T-cell (primary cell): Measurements from ENCODE around the gene FGL2. TPM values are rescaled to one million over a fixed set of nuclear protein-coding genes. Genes with fewer than 3 reads are reported as not detected.
"Not testable (repeated sequence)": the region's sequence is repeated elsewhere in the genome, so short reads cannot be mapped to it uniquely, and the experiment has no call there.

Experiments
- ATAC-seq, 4 experiments: fragments of 200-7000 bp in 3 of 4; fragments of 150-1000 bp in 1 of 4; cut with Tn5 transposase; replicated peaks in 1 of 4; 1 replicate in 3 of 4; 2 replicates in 1 of 4; pipeline ENCODE4 v1.10.0; 2021; ENCODE audit warnings: moderate library complexity in 3 of 4, mild to moderate bottlenecking in 2 of 4, moderate number of reproducible peaks in 1 of 4
- CTCF ChIA-PET, 2 donors: fragments of 300-600 bp; sonication (Branson Sonifier 250); formaldehyde crosslinking; loops; one replicate each; lab custom pipeline; 2022; ENCODE audit warnings: antibody characterized with exemption in 2 of 2; lab: Charles Lee
- POLR2A ChIA-PET, 2 donors: fragments of 300-600 bp; sonication (Branson Sonifier 250); formaldehyde crosslinking; loops; one replicate each; lab custom pipeline; 2022; ENCODE audit warnings: antibody characterized with exemption in 2 of 2; lab: Charles Lee
- DNase-seq, 35 experiments: peaks; one replicate each; pipeline versions ENCODE4 v3.0.0 to v3.0.0-alpha.2; 2013 to 2023
- H3K27ac ChIP-seq: one replicate; pipeline ENCODE4 v1.5.1; 2013; ENCODE audit warnings: low read length
- H3K27me3 ChIP-seq, 2 experiments: replicated peaks in 1 of 2; 1 replicate in 1 of 2; 2 replicates in 1 of 2; pipeline versions ENCODE4 v1.6.1 to v1.7.0; 2013; ENCODE audit warnings: low read length in 1 of 2, mixed read lengths in 1 of 2; ENCODE audit not compliant: control insufficient read depth in 2 of 2, insufficient read depth in 2 of 2; ENCODE audit errors: extremely low read depth in 1 of 2
- H3K36me3 ChIP-seq, 2 donors: 1 replicate in 1 of 2; 2 replicates in 1 of 2; pipeline versions ENCODE4 v1.6.1 to v1.7.0; 2013; ENCODE audit warnings: low read length in 1 of 2; ENCODE audit not compliant: control insufficient read depth in 2 of 2, insufficient read depth in 1 of 2; ENCODE audit errors: extremely low read depth in 1 of 2
- H3K4me1 ChIP-seq, 2 experiments: 1 replicate in 1 of 2; 2 replicates in 1 of 2; pipeline versions ENCODE4 v1.6.1 to v1.7.0; 2013; ENCODE audit warnings: low read length in 2 of 2, mixed read lengths in 1 of 2; ENCODE audit not compliant: insufficient read depth in 2 of 2, control insufficient read depth in 1 of 2; ENCODE audit errors: extremely low read depth in 1 of 2
- H3K4me3 ChIP-seq, 2 donors: 1 replicate in 1 of 2; 2 replicates in 1 of 2; pipeline versions ENCODE4 v1.5.1 to v1.7.0; 2013; ENCODE audit warnings: mild to moderate bottlenecking in 2 of 2, low read length in 1 of 2, moderate library complexity in 1 of 2; ENCODE audit not compliant: control insufficient read depth in 1 of 2; ENCODE audit errors: extremely low read depth in 1 of 2
- H3K9me3 ChIP-seq: 2 replicates; pipeline ENCODE4 v1.7.0; 2013
- H3K27ac Mint-ChIP-seq, 2 donors: one replicate each; pipeline ENCODE4 v1.8.0; 2020 to 2021; ENCODE audit warnings: mild to moderate bottlenecking in 2 of 2, mixed read lengths in 2 of 2
- H3K27me3 Mint-ChIP-seq, 2 donors: one replicate each; pipeline ENCODE4 v1.8.0; 2021 to 2022; ENCODE audit warnings: mixed read lengths in 2 of 2
- H3K36me3 Mint-ChIP-seq: one replicate; pipeline ENCODE4 v1.8.0; 2021; ENCODE audit warnings: mixed read lengths
- H3K4me1 Mint-ChIP-seq, 3 donors: one replicate each; pipeline ENCODE4 v1.8.0; 2020 to 2022; ENCODE audit warnings: mixed read lengths in 3 of 3, mild to moderate bottlenecking in 1 of 3
- H3K4me3 Mint-ChIP-seq, 3 donors: one replicate each; pipeline ENCODE4 v1.8.0; 2020 to 2022; ENCODE audit warnings: mild to moderate bottlenecking in 3 of 3, mixed read lengths in 3 of 3, moderate library complexity in 3 of 3
- H3K9me3 Mint-ChIP-seq, 3 donors: one replicate each; pipeline ENCODE4 v1.8.0; 2020 to 2022; ENCODE audit warnings: mixed read lengths in 3 of 3
- WGBS: methylation state at CpG from one replicate; pipeline ENCODE4 v1.1.5; 2013; ENCODE audit warnings: missing lambda C conversion rate; ENCODE audit not compliant: insufficient coverage; 5-methylcytosine and 5-hydroxymethylcytosine counted together
- total RNA-seq, 35 experiments: library from RNA in 6 of 35; stranded (reverse) in 6 of 35; fragments of 120-200 nt in 1 of 35; gene quantifications; one replicate each; pipeline versions ENCODE4 v1.2.1 to v1.2.4 and lab custom pipeline; 2013 to 2026

The FGL2 gene
- total RNA-seq, 5 donors from 2014 or later (not counting 1 experiment from before 2014, with no cell fraction given): 2.0 to 3.1 (median 2.5) TPM

DNA sequence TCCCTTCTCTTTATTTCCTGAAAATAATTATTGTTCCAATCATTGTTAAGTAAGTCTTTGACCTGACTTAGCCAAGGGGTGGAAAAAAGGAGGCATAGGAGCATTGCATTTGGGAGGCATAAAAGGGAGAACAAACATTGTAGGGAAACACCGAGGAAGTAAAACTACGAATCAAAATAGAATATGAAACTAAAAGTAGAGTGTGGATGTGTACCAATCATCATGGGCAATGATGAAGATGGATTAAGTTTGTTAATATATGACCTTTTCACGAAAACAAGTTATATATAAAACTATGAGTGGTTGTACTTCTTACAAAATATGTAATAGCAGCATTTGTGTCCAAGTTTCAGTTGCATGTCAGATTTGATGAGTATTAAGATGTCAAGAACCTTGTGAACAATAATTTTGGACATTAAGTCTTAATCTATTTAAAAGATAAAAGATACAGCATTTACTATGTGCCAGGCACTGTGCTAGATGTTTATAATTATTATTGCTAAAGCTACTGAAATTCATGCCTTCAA is 24.3 kb downstream of the FGL2 start:
- DNase-seq, H3K27ac ChIP-seq, H3K4me3 Mint-ChIP-seq, H3K4me1 Mint-ChIP-seq, H3K4me1 ChIP-seq, H3K9me3 Mint-ChIP-seq, H3K9me3 ChIP-seq, H3K27me3 Mint-ChIP-seq, ATAC-seq, POLR2A ChIA-PET, H3K36me3 ChIP-seq, CTCF ChIA-PET, H3K4me3 ChIP-seq, H3K27me3 ChIP-seq, H3K27ac Mint-ChIP-seq: not testable (repeated sequence)
- WGBS: no CpG with 5 or more reads among the region's 3 CpGs
- H3K36me3 Mint-ChIP-seq: peaks cover 12% of the 10 kb centered on the region

DNA sequence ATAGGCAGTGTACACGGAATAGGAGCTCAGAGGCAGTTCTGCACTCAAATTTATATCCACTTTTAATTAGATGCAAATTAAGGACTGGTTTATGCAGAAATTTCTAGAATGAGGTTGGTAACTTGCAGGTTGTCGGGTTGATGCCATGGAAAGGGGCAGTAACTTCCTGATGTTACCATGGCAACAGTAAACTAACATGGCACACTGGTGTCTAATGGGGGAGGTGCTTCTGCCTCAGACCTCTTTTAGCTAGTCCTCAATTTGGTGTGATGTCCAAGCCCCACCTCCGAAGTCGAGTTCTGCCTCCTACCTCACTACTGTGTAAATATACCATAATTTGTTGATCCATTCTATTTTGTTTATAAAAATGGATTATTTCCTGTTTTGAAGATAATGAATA is 25.2 kb downstream of the FGL2 start:
- H3K9me3 ChIP-seq, ATAC-seq, H3K4me1 Mint-ChIP-seq, H3K27me3 ChIP-seq, H3K36me3 ChIP-seq, H3K27ac ChIP-seq, CTCF ChIA-PET, H3K27ac Mint-ChIP-seq, H3K9me3 Mint-ChIP-seq, H3K27me3 Mint-ChIP-seq, H3K4me1 ChIP-seq, H3K4me3 ChIP-seq, POLR2A ChIA-PET, H3K4me3 Mint-ChIP-seq, DNase-seq: not testable (repeated sequence)
- H3K36me3 Mint-ChIP-seq: peaks cover 12% of the 10 kb centered on the region
- WGBS: no CpG with 5 or more reads among the region's 4 CpGs

DNA sequence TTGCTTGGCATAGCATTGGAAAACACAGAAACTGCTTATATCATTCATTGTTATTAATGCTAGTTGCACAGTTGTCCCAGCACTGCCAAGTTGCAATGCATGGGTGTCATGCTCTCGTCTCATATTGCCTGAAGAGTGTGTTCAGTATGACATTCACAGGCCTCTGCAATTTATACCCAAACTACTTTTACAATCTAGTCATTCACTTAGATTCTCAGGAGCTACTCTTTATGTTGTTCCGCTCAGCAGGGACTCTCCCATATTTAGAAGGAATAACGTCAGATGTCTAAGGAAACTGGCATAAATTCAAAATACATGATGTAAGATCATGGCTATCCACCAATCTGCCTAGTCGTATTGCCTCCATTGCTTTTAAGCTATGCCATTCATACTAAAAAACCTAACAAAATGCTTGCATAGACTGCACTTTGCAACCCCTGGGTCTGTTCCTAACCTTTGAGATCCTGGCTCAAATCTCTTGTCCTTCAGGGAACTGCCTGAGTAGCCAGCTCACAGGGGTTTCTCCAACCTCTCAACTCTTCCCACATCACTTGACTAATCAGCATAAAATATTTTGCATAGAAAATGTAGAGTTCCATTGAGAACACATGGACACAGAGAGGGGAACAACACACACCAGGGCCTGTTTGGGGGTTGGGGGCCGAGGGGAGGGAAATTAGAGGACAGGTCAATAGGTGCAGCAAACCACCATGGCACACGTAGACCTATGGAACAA is 27.0 kb downstream of the FGL2 start:
- H3K4me1 Mint-ChIP-seq, CTCF ChIA-PET, ATAC-seq, H3K27me3 ChIP-seq, H3K27ac ChIP-seq, H3K27me3 Mint-ChIP-seq, DNase-seq, H3K9me3 ChIP-seq, H3K27ac Mint-ChIP-seq, H3K4me3 Mint-ChIP-seq, H3K4me3 ChIP-seq, POLR2A ChIA-PET, H3K9me3 Mint-ChIP-seq, H3K4me1 ChIP-seq, H3K36me3 ChIP-seq: not testable (repeated sequence)
- peaks cover 12% of the 10 kb centered on the region for H3K36me3 Mint-ChIP-seq
- no CpG with 5 or more reads among the region's 6 CpGs for WGBS

DNA sequence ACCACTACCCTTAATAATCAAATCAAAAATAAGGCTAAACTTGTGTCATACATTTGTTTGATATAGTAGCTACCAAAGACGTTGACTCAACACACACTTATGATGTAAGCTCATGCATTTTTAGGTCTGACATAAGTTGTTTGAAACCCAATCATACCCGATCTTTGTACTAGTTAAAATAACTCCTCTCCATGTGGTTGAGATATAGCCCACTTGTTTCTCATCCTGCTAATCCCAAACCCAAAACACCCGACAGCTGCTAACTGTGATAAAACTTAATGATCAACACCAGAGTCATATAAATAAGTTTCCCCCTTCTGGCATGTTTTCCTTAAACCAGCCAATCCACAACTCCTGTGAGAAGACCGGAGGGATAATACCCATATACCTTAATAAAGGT is 28.5 kb downstream of the FGL2 start:
- CTCF ChIA-PET: not testable (repeated sequence)
- WGBS: 100% methylated on average over 2 of the region's 4 CpGs
- peaks cover 12% of the 10 kb centered on the region for H3K36me3 Mint-ChIP-seq

DNA sequence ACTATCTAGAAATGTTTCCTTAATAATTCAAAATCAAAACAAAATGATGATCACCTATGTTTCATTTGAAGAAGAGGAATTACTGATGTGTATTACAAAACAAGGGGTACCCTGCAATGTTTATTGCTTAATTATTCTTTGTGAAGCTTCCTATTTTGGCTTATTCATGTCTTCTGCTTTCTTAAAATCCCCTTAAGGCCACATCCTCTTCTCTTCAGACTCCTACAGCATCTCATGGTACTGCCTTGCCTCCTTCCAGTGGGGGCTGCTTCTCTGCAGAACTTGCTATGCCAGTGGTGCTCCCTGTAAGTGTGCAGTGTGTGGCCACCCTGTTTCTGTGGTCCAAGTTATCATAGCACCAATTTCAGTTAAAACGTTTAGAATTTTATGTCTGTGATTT is 42.2 kb downstream of the FGL2 start:
- ChIA-PET CTCF (no interaction called here), POLR2A (no interaction called here)
- H3K4me1 Mint-ChIP-seq: peaks cover 0 to 13% (median 8%) of the 10 kb centered on the region in 3 donors
- Histone ChIP-seq H3K4me3 (no peak overlapping the region), H3K27ac (no peak overlapping the region), H3K27me3 (no peaks in the 10 kb centered on the region), H3K4me1 (peaks cover 0 to 3% of the 10 kb centered on the region in 2 experiments), H3K36me3 (no peaks in the 10 kb centered on the region), H3K9me3 (no peaks in the 10 kb centered on the region)
- DNase-seq (no peak), ATAC-seq (peak in 1 of 4 experiments; percentile 34)
- no peak overlapping the region for H3K4me3 Mint-ChIP-seq
- no peaks in the 10 kb centered on the region for H3K36me3 Mint-ChIP-seq
- no peaks in the 10 kb centered on the region for H3K9me3 Mint-ChIP-seq
- WGBS: no CpG with 5 or more reads among the region's 1 CpG
- H3K27me3 Mint-ChIP-seq: no peaks in the 10 kb centered on the region
- H3K27ac Mint-ChIP-seq: peak overlapping the region in 1 of 2 donors; percentile 72

More for the DNA sequence above, 28.5 kb downstream of the FGL2 start:
- H3K27ac ChIP-seq, H3K27me3 ChIP-seq, H3K27me3 Mint-ChIP-seq, H3K9me3 Mint-ChIP-seq, H3K4me1 Mint-ChIP-seq, H3K27ac Mint-ChIP-seq, H3K4me3 Mint-ChIP-seq, H3K4me1 ChIP-seq, H3K36me3 ChIP-seq, POLR2A ChIA-PET, H3K4me3 ChIP-seq, DNase-seq, H3K9me3 ChIP-seq, ATAC-seq: not testable (repeated sequence)

DNA sequence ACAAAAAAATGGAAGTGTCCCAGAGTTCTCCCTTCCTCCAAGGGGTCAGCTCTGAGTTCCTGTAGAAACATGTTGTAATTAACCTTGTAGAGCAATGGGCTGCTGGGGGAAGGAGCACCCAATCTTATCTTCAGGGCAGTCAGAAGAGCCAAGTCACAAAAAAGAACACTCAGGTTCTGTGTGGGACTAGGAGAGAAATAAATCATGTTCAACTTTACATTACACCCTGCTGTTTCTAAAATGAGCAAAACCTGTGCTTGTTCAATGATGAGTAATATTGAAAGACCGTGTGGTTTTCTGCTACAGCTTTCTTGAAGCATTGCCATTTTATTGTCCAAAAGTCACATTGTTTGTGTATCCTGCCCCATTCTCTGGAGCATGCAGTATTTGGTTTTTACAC is 42.6 kb downstream of the FGL2 start:
- H3K36me3 Mint-ChIP-seq, CTCF ChIA-PET, H3K4me3 Mint-ChIP-seq, H3K27ac ChIP-seq, H3K4me3 ChIP-seq, DNase-seq, H3K27ac Mint-ChIP-seq, H3K36me3 ChIP-seq, H3K4me1 ChIP-seq, H3K9me3 ChIP-seq, POLR2A ChIA-PET, H3K9me3 Mint-ChIP-seq, H3K27me3 ChIP-seq, H3K27me3 Mint-ChIP-seq: not testable (repeated sequence)
- H3K4me1 Mint-ChIP-seq: peaks cover 0 to 13% (median 8%) of the 10 kb centered on the region in 3 donors
- peak in 1 of 4 experiments; percentile 26 for ATAC-seq
- no CpG with 5 or more reads among the region's 1 CpG for WGBS
